H1 (cell line): Measurements from ENCODE around the gene SLU7. TPM values are rescaled to one million over a fixed set of nuclear protein-coding genes. Genes with fewer than 3 reads are reported as not detected.
A peak's percentile ranks its signal among the peaks of the same experiment; 100 is the strongest.

Experiments
- CTCF ChIA-PET: fragments of 300-600 bp; sonication (Branson Sonifier 250); formaldehyde crosslinking; loops from one replicate; lab custom pipeline; 2021; ENCODE audit not compliant: partially characterized antibody; lab: Charles Lee
- POLR2A ChIA-PET: fragments of 300-600 bp; sonication (Branson Sonifier 250); formaldehyde crosslinking; loops from one replicate; lab custom pipeline; 2021; ENCODE audit warnings: inconsistent platforms; ENCODE audit not compliant: partially characterized antibody; lab: Charles Lee
- DNase-seq, 2 experiments: peaks; one replicate each; pipeline versions ENCODE4 v3.0.0 to v3.0.0-alpha.2; 2010 to 2022; ENCODE audit warnings: low spot score in 2 of 2, low read depth in 1 of 2, mixed read lengths in 1 of 2
- FAIRE-seq: peaks from 2 replicates; lab custom pipeline; 2011; peaks lifted over from hg19 to GRCh38; lab: Jason Lieb, UNC
- H2AFZ ChIP-seq: 2 replicates; pipeline ENCODE4 v1.8.1; 2012; ENCODE audit warnings: low read length, inconsistent platforms
- H2AK5ac ChIP-seq: 2 replicates; pipeline ENCODE4 v1.6.1; 2013; ENCODE audit warnings: low read depth, low read length
- H2BK120ac ChIP-seq: replicated peaks from 2 replicates; pipeline ENCODE3; 2013; ENCODE audit warnings: low read depth, low read length, inconsistent platforms
- H2BK12ac ChIP-seq: 2 replicates; pipeline ENCODE4 v1.6.1; 2013; ENCODE audit warnings: low read depth, low read length
- H2BK15ac ChIP-seq: 2 replicates; pipeline ENCODE4 v1.6.1; 2013; ENCODE audit warnings: low read length
- H2BK20ac ChIP-seq: 2 replicates; pipeline ENCODE4 v1.6.1; 2013; ENCODE audit warnings: low read length
- H2BK5ac ChIP-seq: 2 replicates; pipeline ENCODE4 v1.6.1; 2013; ENCODE audit warnings: low read depth, low read length
- H3K14ac ChIP-seq: 2 replicates; pipeline ENCODE4 v1.6.1; 2013; ENCODE audit warnings: inconsistent platforms; ENCODE audit not compliant: insufficient read length
- H3K18ac ChIP-seq: 2 replicates; pipeline ENCODE4 v1.6.1; 2013; ENCODE audit warnings: low read length; ENCODE audit errors: extremely low read depth
- H3K23ac ChIP-seq: 2 replicates; pipeline ENCODE4 v1.6.1; 2013; ENCODE audit warnings: inconsistent platforms; ENCODE audit not compliant: insufficient read length
- H3K23me2 ChIP-seq: 2 replicates; pipeline ENCODE4 v1.6.1; 2013; ENCODE audit warnings: low read depth, low read length
- H3K27ac ChIP-seq: 2 replicates; pipeline ENCODE4 v1.6.1; 2011; ENCODE audit warnings: low read depth, low read length, inconsistent platforms
- H3K27me3 ChIP-seq, 4 experiments: replicated peaks in 1 of 4; 1 replicate in 1 of 4; 2 replicates in 3 of 4; pipeline versions ENCODE4 v1.6.1 to v1.8.1; 2011 to 2013; ENCODE audit warnings: low read length in 3 of 4, mild to moderate bottlenecking in 3 of 4, inconsistent platforms in 2 of 4, mixed read lengths in 2 of 4, moderate library complexity in 1 of 4; ENCODE audit not compliant: control insufficient read depth in 3 of 4, insufficient read depth in 3 of 4; ENCODE audit errors: extremely low read depth in 1 of 4
- H3K36me3 ChIP-seq, 4 experiments: 2 replicates each; pipeline versions ENCODE4 v1.6.1 to v1.8.1; 2011 to 2013; ENCODE audit warnings: mild to moderate bottlenecking in 4 of 4, low read length in 3 of 4, moderate library complexity in 2 of 4, control low read depth in 1 of 4, inconsistent platforms in 1 of 4; ENCODE audit not compliant: insufficient read depth in 4 of 4, control insufficient read depth in 2 of 4
- H3K4ac ChIP-seq: replicated peaks from 2 replicates; pipeline ENCODE3; 2013; ENCODE audit warnings: low read length, low read depth, mixed read lengths, inconsistent platforms; ENCODE audit not compliant: insufficient read length
- H3K4me1 ChIP-seq, 4 experiments: replicated peaks in 1 of 4; 1 replicate in 1 of 4; 2 replicates in 3 of 4; pipeline versions ENCODE4 v1.6.1 to v1.8.1; 2011 to 2013; ENCODE audit warnings: low read length in 3 of 4, inconsistent platforms in 2 of 4, mixed read lengths in 1 of 4; ENCODE audit not compliant: insufficient read depth in 4 of 4, control insufficient read depth in 3 of 4
- H3K4me2 ChIP-seq, 2 experiments: 2 replicates each; pipeline versions ENCODE4 v1.6.1 to v1.8.1; 2011 to 2013; ENCODE audit warnings: low read depth in 2 of 2, low read length in 2 of 2, control low read depth in 1 of 2, inconsistent platforms in 1 of 2, mild to moderate bottlenecking in 1 of 2; ENCODE audit not compliant: insufficient read depth in 1 of 2
- H3K4me3 ChIP-seq, 4 experiments: fragments of 200-600, 300-600 bp in 1 of 4; sonication (generic), shearing (Covaris generic), sonication (Bioruptor Twin) in 1 of 4; 2 replicates each; pipeline versions ENCODE4 v1.5.1 to v1.8.1; 2011 to 2016; ENCODE audit warnings: low read length in 4 of 4, low read depth in 3 of 4, control low read depth in 2 of 4, inconsistent platforms in 2 of 4, mild to moderate bottlenecking in 2 of 4, mixed read lengths in 1 of 4, moderate library complexity in 1 of 4; ENCODE audit not compliant: insufficient read depth in 2 of 4; ENCODE audit errors: extremely low read depth in 1 of 4
- H3K56ac ChIP-seq: replicated peaks from 2 replicates; pipeline ENCODE3; 2013; ENCODE audit warnings: low read depth, mild to moderate bottlenecking, mixed read lengths, low read length, inconsistent platforms; ENCODE audit not compliant: insufficient read length
- H3K79me1 ChIP-seq: 2 replicates; pipeline ENCODE4 v1.6.1; 2013; ENCODE audit warnings: low read depth, low read length, control low read depth
- H3K79me2 ChIP-seq, 2 experiments: 2 replicates each; pipeline versions ENCODE4 v1.6.1 to v1.8.1; 2012 to 2013; ENCODE audit warnings: low read length in 2 of 2, mild to moderate bottlenecking in 2 of 2, inconsistent platforms in 1 of 2; ENCODE audit not compliant: insufficient read depth in 2 of 2, control insufficient read depth in 1 of 2
- H3K9ac ChIP-seq, 4 experiments: replicated peaks in 1 of 4; 1 replicate in 1 of 4; 2 replicates in 3 of 4; pipeline versions ENCODE4 v1.6.1 to v1.8.1; 2011 to 2013; ENCODE audit warnings: low read depth in 3 of 4, low read length in 3 of 4, control low read depth in 2 of 4, mild to moderate bottlenecking in 2 of 4, moderate library complexity in 2 of 4, inconsistent platforms in 1 of 4; ENCODE audit errors: extremely low read depth in 1 of 4
- H3K9me3 ChIP-seq, 2 experiments: 2 replicates each; pipeline versions ENCODE4 v1.6.1 to v1.8.1; 2012 to 2013; ENCODE audit warnings: mild to moderate bottlenecking in 2 of 2, moderate library complexity in 2 of 2, control low read depth in 1 of 2, inconsistent platforms in 1 of 2, low read depth in 1 of 2, low read length in 1 of 2, mixed read lengths in 1 of 2; ENCODE audit not compliant: insufficient read depth in 2 of 2
- H4K20me1 ChIP-seq, 2 experiments: replicated peaks in 1 of 2; 2 replicates each; pipeline versions ENCODE3 to v1.8.1; 2011 to 2013; ENCODE audit warnings: inconsistent platforms in 2 of 2, low read length in 2 of 2, mild to moderate bottlenecking in 1 of 2; ENCODE audit not compliant: insufficient read depth in 2 of 2, control insufficient read depth in 1 of 2
- H4K5ac ChIP-seq: 2 replicates; pipeline ENCODE4 v1.6.1; 2013; ENCODE audit warnings: low read length, low read depth, mixed read lengths, inconsistent platforms; ENCODE audit not compliant: insufficient read length
- H4K8ac ChIP-seq: 2 replicates; pipeline ENCODE4 v1.8.0; 2013; ENCODE audit warnings: mild to moderate bottlenecking, moderate library complexity, low read length, inconsistent platforms; ENCODE audit not compliant: insufficient read depth; ENCODE audit errors: extremely low read depth
- H4K91ac ChIP-seq: replicated peaks from 2 replicates; pipeline ENCODE3; 2013; ENCODE audit warnings: low read length, mixed read lengths, inconsistent platforms; ENCODE audit not compliant: insufficient read length
- E2F6 ChIP-seq: IDR thresholded peaks from 2 replicates; pipeline ENCODE4 v1.6.1; 2012; ENCODE audit warnings: inconsistent platforms
- EP300 ChIP-seq, 2 experiments: IDR thresholded peaks; 1 replicate in 1 of 2; 2 replicates in 1 of 2; pipeline ENCODE4 v1.6.1; 2011 to 2012; ENCODE audit warnings: low read depth in 2 of 2, low read length in 2 of 2, mild to moderate bottlenecking in 2 of 2, borderline replicate concordance in 1 of 2, inconsistent platforms in 1 of 2, moderate library complexity in 1 of 2
- GTF2F1 ChIP-seq: IDR thresholded peaks from 2 replicates; pipeline ENCODE4 v1.6.1; 2012; ENCODE audit warnings: low read depth, low read length, improper control_type of control experiment, borderline replicate concordance
- HDAC2 ChIP-seq, 2 experiments: fragments of 300-600 bp in 1 of 2; sonication (generic) in 1 of 2; IDR thresholded peaks; 2 replicates each; pipeline ENCODE4 v1.6.1; 2011 to 2012; ENCODE audit warnings: low read depth in 2 of 2, low read length in 2 of 2, mild to moderate bottlenecking in 2 of 2, moderate library complexity in 2 of 2, borderline replicate concordance in 1 of 2, inconsistent platforms in 1 of 2
- POU5F1 ChIP-seq: IDR thresholded peaks from 2 replicates; pipeline ENCODE4 v1.6.1; 2011; ENCODE audit warnings: low read depth, mild to moderate bottlenecking, low read length, moderate library complexity
- SP4 ChIP-seq: IDR thresholded peaks from 2 replicates; pipeline ENCODE4 v1.6.1; 2012; ENCODE audit warnings: low read length, inconsistent platforms
- SUZ12 ChIP-seq: fragments of 200-600 bp; sonication (generic); IDR thresholded peaks from 2 replicates; pipeline ENCODE4 v1.6.1; 2012; ENCODE audit warnings: mild to moderate bottlenecking, inconsistent platforms, low read length, moderate library complexity, mixed read lengths
- TBP ChIP-seq: IDR thresholded peaks from 2 replicates; pipeline ENCODE4 v1.6.1; 2011; ENCODE audit warnings: low read depth, low read length, improper control_type of control experiment
- WGBS, 2 experiments: shearing (Covaris generic) in 1 of 2; methylation state at CpG; one replicate each; pipeline versions ENCODE4 v1.1.6 to v1.1.7; 2013 to 2015; ENCODE audit warnings: low lambda C conversion rate in 2 of 2, mixed read lengths in 2 of 2, inconsistent platforms in 1 of 2, low coverage in 1 of 2, missing lambda C conversion rate in 1 of 2; ENCODE audit not compliant: insufficient replicate concordance in 2 of 2, insufficient coverage in 1 of 2, insufficient read length in 1 of 2; ENCODE audit errors: extremely low coverage in 1 of 2, missing lambda C conversion rate in 1 of 2; 5-methylcytosine and 5-hydroxymethylcytosine counted together
- polyA plus RNA-seq, 7 experiments: library from polyadenylated mRNA; depleted of rRNA in 3 of 7; stranded (reverse) in 5 of 7; unstranded in 2 of 7; fragments of >200 nt in 5 of 7; fragments of 200-250 nt in 2 of 7; gene quantifications; 1 replicate in 5 of 7; 2 replicates in 1 of 7; 4 replicates in 1 of 7; pipeline versions ENCODE4 v1.2.1 to v1.2.3, GENCODE V29; 2011 to 2013; ENCODE audit warnings: missing spikeins in 2 of 7, mixed read lengths in 2 of 7
- total RNA-seq: library from RNA; stranded (reverse); fragmentation: NEBNext Ultra II Directional; extraction: Animal tissue kit (Norgen Biotek cat#: 25700); gene quantifications from 2 replicates; pipeline ENCODE4 v1.2.1, GENCODE V29; 2021

Gene SLU7
- total and polyA plus RNA-seq, 2 of the 8 experiments (the other 6 are each of a cell fraction or from before 2014, with no cell fraction given): 6.0 to 34.1 TPM

GRCh38 chr5:160356550-160357347 is 62.1 kb downstream of the SLU7 start:
- ChIA-PET CTCF (interaction anchor here (0.6 to 6.1 kb wide), 8 partner anchors 9 to 916 kb away, joined by 3 to 30 read pairs (median 6); no protein-coding TSS in a partner anchor), POLR2A (no interaction called here)
- FAIRE-seq (no peak), DNase-seq (no peak)
- H3K56ac ChIP-seq: no peak overlapping the region
- no peak overlapping the region for H3K23ac ChIP-seq
- WGBS, 2 experiments: 81% methylated on average over 7 of the region's 7 CpGs; no CpG with 5 or more reads in 1 of the 2 experiments
- H4K91ac ChIP-seq: no peak overlapping the region
- no peak overlapping the region for H4K5ac ChIP-seq
- no peak overlapping the region for H2BK15ac ChIP-seq
- no peak overlapping the region for H2BK12ac ChIP-seq
- no peak overlapping the region for H3K27ac ChIP-seq
- no peak overlapping the region for H3K14ac ChIP-seq
- no peak overlapping the region for H2BK5ac ChIP-seq
- no peak overlapping the region for H3K9ac ChIP-seq
- no peaks in the 10 kb centered on the region for H3K36me3 ChIP-seq
- no peaks in the 10 kb centered on the region for H3K79me1 ChIP-seq
- H3K4me3 ChIP-seq: no peak overlapping the region
- no peak overlapping the region for H3K4ac ChIP-seq
- H3K79me2 ChIP-seq: no peaks in the 10 kb centered on the region
- no peaks in the 10 kb centered on the region for H4K20me1 ChIP-seq
- no peak overlapping the region for H2AFZ ChIP-seq
- H2AK5ac ChIP-seq: no peak overlapping the region
- H2BK120ac ChIP-seq: no peak overlapping the region
- no peaks in the 10 kb centered on the region; a peak in 1 of 7 replicates for H3K27me3 ChIP-seq
- H3K9me3 ChIP-seq: no peaks in the 10 kb centered on the region
- peaks cover 0 to 2% (median 1%) of the 10 kb centered on the region in 4 experiments; a peak in 6 of 7 replicates for H3K4me1 ChIP-seq
- no peaks in the 10 kb centered on the region for H3K23me2 ChIP-seq
- H2BK20ac ChIP-seq: no peak overlapping the region
- H3K18ac ChIP-seq: no peak overlapping the region
- H3K4me2 ChIP-seq: no peak overlapping the region
- H4K8ac ChIP-seq: peak overlapping the region; percentile 80
- TF ChIP-seq E2F6 (no peak), SUZ12 (no peak), TBP (no peak), GTF2F1 (no peak), EP300 (IDR thresholded peaks at IDR 0.05; ENCODE audit: borderline replicate concordance in 1 of 2, low read depth in 2 of 2, low read length in 2 of 2) (no peak), HDAC2 (IDR thresholded peaks at IDR 0.05; ENCODE audit: borderline replicate concordance in 1 of 2, low read depth in 2 of 2, low read length in 2 of 2) (no peak), POU5F1 (no peak), SP4 (no peak)
